Activated naive CD4-positive, alpha-beta T cell treated with anti-CD3 and anti-CD28 coated beads, Interleukin-2, amount 50 U/mL, for 72 hours (primary cell): ENCODE data around the gene BCORL1. TPM values are rescaled to one million over a fixed set of nuclear protein-coding genes. Genes with fewer than 3 reads are reported as not detected.
A peak's percentile ranks its signal among the peaks of the same experiment; 100 is the strongest.

Experiments used
- ATAC-seq, 2 donors: fragments of 150-1000 bp; cut with Tn5 transposase; 2 replicates each; pipeline ENCODE4 v1.10.0; 2021; ENCODE audit warnings: mild to moderate bottlenecking in 2 of 2, moderate library complexity in 2 of 2
- DNase-seq, 2 donors: peaks; one replicate each; pipeline ENCODE4 v3.0.0; 2021 to 2022; ENCODE audit warnings: low spot score in 2 of 2
- H3K27ac Mint-ChIP-seq, 2 donors: one replicate each; pipeline ENCODE4 v1.8.0; 2022; ENCODE audit warnings: mild to moderate bottlenecking in 2 of 2, mixed read lengths in 2 of 2
- H3K36me3 Mint-ChIP-seq, 2 donors: one replicate each; pipeline ENCODE4 v1.8.0; 2022; ENCODE audit warnings: mixed read lengths in 2 of 2
- H3K9me3 Mint-ChIP-seq, 2 donors: one replicate each; pipeline ENCODE4 v1.8.0; 2022; ENCODE audit warnings: mixed read lengths in 2 of 2
- total RNA-seq, 2 donors: library from RNA; stranded (reverse); gene quantifications; one replicate each; pipeline ENCODE4 v1.2.3, GENCODE V29; 2022

The BCORL1 gene
- total RNA-seq, 2 donors from 2014 or later, result 5.9 to 10.0 TPM

DNA sequence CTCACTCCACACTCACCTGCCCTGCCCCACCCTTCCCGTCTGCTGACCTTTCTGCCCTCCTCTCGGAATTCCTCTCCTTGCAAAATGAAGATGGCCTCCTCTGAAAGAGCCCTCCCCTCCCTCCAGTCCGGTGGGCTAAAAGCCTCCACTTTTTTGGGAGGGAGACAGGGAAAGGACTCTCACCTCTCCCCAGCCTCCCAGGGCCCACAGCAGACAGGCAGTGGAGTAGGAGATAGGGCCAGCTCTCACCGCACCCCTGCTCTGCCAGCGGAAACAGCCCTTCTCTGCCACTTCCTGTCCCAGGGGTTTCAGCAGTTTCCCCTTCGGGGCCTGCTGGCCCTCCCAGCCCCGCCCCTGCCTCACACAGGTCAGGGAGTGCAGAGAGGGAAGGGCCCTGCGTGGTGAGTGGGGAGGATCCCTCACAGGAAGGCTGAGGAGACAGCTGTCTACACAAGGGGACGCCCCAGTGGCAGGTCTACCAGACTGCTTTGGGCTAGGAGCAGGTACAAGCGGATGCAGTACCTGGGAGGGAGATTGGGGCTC, 109.6 kb downstream of the BCORL1 start:
- Mint-ChIP-seq H3K9me3 (no peaks in the 10 kb centered on the region), H3K27ac (peak overlapping the region; percentile 84 to 94), H3K36me3 (no peaks in the 10 kb centered on the region)
- ATAC-seq (peak; percentile 97 to 99), DNase-seq (peak; percentile 71 to 88)

DNA sequence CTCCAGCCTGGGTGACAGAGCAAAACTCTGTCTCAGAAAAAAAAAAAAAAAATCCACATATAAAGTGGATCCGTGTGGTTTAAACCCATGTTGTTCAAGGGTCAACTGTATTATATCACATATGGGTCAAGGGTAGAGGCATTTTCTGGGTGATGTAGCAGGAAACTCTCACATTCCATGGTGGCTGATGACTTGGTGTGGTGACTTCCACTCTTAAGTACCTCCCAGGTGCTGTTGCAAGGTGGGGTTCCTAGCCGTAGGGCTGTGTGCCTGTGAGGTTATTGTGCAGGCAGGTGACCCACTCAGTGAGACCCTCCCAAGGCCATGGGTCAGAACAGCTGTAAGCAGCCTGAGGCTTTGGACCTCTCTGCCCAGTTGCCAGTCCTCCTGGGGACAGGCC, 110.8 kb downstream of the BCORL1 start:
- H3K36me3 Mint-ChIP-seq, result no peaks in the 10 kb centered on the region
- H3K9me3 Mint-ChIP-seq, result no peaks in the 10 kb centered on the region
- ATAC-seq (no peak), DNase-seq (no peak)
- H3K27ac Mint-ChIP-seq, result no peak overlapping the region

DNA sequence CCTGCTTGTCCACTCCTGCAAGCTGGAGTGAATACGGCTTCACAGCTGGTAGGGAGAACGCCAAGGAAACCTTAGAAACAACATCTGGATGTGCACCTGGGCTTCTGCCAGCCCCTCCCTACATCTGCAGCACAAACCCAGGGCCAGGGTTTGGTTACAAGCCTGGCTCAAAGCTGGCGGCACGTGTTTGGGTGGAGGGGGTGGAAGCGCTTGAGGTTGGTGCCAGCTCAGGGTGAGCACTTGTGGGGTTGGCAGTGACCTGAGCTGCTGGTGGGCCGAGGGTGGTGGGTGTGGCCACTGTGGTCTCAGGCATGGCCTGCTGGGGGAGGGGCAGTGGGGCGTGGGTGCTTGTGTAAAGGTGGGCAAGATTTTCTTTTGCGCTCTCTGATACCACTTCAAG, 112.3 kb downstream of the BCORL1 start:
- Mint-ChIP-seq H3K9me3 (no peaks in the 10 kb centered on the region), H3K27ac (no peak overlapping the region), H3K36me3 (no peaks in the 10 kb centered on the region)
- DNase-seq (no peak), ATAC-seq (no peak)

DNA sequence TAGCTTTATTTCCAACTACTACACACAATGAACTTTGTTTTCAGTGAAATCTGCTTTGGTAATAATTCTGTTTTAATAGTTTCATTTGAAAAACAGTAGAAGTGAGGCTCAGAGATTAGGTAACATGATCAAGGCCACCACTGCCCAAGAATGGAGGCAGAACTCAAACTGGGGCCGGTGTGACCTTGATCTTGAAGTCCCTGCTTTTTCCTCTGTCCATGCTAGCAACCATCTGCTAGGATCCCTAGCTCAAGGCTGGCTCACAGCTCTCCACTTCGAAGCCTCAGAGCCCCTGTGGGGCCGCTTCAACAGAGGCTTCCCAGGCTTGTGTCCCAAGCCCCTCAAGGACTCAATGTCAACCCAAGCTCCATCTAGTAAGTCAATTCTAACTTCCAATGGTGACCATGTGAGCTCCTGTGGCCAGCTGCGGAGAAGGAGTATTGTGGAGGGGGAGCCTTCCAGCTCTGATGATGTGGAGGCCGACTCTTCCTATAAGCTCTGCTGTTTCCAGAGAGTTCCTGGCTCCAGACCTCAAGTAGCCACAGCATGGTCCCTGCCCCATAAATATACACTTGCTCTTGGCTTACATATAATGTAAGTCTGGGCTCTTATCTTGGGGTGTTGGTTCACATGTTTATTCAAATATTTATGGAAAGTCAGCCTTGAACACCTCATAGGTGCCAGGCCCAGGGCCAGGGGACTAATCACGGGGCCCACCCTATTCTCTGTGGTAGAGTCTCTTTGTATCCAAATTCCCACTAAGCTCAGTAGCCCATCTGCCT, 113.0 kb downstream of the BCORL1 start:
- H3K36me3 Mint-ChIP-seq, result no peaks in the 10 kb centered on the region
- ATAC-seq, result no peak
- no peaks in the 10 kb centered on the region for H3K9me3 Mint-ChIP-seq
- DNase-seq, result no peak
- no peak overlapping the region for H3K27ac Mint-ChIP-seq

DNA sequence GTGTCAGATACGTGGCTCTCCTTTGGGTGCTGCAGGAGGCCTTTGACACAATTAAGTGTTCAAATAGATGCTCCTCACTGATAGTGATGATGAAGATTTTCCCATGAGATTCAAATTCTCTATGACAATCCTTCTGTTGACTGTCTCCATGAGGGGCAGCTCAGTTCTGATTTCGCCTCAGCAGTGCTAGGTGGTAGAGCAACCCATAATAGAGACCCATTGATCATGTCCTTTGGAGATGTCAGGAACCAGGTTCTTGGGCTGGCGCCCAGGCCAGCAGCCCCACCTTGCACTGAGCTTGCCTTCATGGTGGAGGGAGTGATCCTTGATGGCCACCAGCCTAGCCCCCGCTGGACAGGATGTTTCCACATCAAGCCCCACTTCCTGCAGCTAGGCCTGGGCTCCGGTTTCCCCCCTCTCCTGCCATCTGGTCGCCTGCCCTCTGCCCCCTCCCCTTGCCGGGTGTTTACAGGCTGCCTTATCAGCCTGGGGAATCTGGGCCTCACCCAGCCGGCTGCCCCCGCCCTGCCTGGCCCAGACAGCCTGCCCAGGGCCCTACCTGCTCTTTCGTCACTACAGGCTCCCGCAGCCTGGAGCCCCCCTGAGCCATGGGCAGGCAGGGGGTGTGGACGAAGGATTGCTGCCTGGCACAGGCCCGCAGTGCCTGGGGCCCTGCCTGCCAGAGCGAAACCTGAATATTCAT, 115.2 kb downstream of the BCORL1 start:
- peaks cover 0 to 8% of the 10 kb centered on the region in 2 donors for H3K36me3 Mint-ChIP-seq
- no peak for DNase-seq
- peak overlapping the region in 1 of 2 donors; percentile 54 for H3K27ac Mint-ChIP-seq
- ATAC-seq, result peak in 1 of 2 donors; percentile 36
- H3K9me3 Mint-ChIP-seq, result no peaks in the 10 kb centered on the region

DNA sequence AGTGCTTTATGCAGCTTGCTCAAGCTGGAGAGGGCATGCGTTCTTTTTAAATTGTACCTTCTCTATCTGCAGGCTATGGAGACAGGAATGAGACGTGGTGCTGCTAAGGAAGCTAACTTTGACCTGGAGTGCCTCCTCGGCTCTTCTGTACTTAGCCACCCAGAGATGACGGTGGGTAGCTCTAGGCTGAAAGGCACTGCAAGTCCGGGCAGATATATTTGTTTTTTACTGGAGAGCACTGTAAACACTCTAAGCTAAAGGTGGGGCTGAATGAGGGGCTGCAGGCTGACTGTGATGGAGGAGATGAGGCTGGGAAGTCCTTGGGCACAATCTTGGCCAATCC, 115.7 kb downstream of the BCORL1 start:
- no peak for ATAC-seq

DNA sequence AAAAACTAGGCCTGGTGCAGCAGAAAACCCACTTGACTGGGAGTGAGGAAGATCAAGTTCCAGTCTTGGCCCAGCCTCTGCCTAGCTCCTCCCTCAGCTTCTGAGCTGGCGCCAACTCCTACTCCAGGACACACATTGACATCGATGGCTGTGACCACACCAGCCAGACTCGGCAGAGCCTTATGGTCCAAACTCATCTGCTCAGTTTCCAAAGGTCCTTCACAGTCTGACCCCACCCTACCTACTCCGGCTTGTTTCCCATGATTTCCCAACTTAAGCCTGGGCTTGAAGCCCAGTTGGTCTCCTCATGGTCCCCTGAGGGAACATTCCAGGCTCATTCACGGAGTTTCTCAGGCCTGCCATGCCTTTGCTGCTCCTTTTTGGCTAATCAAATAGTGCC, 117.7 kb downstream of the BCORL1 start:
- no peak for DNase-seq
- no peaks in the 10 kb centered on the region for H3K9me3 Mint-ChIP-seq
- peaks cover 0 to 8% of the 10 kb centered on the region in 2 donors for H3K36me3 Mint-ChIP-seq
- ATAC-seq, result no peak
- H3K27ac Mint-ChIP-seq, result peak overlapping the region in 1 of 2 donors; percentile 35

More for the DNA sequence above, 115.7 kb downstream of the BCORL1 start:
- no peaks in the 10 kb centered on the region for H3K9me3 Mint-ChIP-seq
- peak overlapping the region; percentile 54 to 86 for H3K27ac Mint-ChIP-seq
- H3K36me3 Mint-ChIP-seq, result peaks cover 0 to 8% of the 10 kb centered on the region in 2 donors
- DNase-seq, result no peak

DNA sequence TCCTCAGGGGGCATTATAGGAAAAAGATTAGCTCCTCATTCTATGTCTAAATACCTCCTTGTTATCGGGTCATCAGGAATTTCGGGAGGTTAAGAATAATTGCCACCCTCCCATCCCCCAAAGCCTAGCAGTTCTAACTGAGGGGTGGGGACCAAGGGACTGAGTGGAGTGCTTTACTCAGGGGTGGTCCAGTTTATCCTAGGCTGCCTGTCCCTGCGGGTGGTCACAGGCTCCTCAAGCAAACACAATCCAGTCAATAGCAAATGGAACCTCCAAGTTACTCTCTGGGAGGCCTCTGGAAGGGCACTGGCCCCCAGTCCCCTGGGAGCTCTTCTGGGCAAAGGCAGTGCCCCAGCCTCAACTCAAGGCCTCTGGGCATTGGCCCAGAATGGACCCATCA, 121.2 kb downstream of the BCORL1 start:
- no peak for DNase-seq
- H3K36me3 Mint-ChIP-seq, result peaks cover 0 to 8% of the 10 kb centered on the region in 2 donors
- H3K27ac Mint-ChIP-seq, result no peak overlapping the region
- no peaks in the 10 kb centered on the region for H3K9me3 Mint-ChIP-seq
- ATAC-seq, result no peak

DNA sequence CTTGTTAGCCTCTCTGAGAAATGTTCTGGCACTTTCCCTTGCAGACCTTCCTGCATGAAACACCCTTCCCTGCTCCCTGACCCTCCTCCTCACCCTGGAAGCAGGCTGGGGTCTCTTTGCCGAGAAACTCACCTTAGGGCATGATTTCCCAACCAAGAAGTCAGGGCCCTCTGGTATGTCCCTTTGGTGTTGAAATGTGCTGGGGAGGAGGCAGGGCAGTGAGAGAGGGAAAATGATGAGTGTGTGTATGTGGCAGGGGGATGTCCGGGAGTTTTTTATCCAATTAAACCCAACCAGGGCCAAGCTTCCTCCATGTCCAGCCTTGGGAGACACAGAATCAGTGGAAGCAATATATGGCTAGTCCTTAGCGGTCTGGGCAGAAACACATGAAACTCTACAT, 122.8 kb downstream of the BCORL1 start:
- H3K9me3 Mint-ChIP-seq, result no peaks in the 10 kb centered on the region

DNA sequence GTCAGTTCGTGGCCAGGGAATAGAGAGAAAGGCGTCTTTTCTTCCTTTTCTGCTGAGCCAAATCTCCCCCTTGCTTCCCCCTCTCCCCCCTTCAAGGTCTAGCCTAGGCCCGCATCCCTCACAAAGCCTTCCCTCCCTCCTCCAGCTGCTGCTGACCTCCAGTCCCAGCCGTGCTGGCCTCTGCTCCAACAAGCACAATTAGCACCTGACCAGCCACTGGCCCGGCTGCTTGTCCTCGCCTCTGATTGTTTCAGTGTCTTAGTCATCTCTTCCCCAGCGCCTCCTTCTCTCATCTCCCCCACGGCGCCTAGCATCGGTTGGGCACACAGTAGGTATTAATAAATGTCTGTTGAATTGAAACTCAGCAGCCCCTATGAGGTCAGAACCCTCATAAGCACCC, 123.6 kb downstream of the BCORL1 start:
- peaks cover 2 to 4% of the 10 kb centered on the region in 2 donors for H3K36me3 Mint-ChIP-seq
- ATAC-seq, result no peak
- no peak for DNase-seq
- no peaks in the 10 kb centered on the region for H3K9me3 Mint-ChIP-seq
- H3K27ac Mint-ChIP-seq, result peak overlapping the region; percentile 35 to 74

More for the DNA sequence above, 122.8 kb downstream of the BCORL1 start:
- Mint-ChIP-seq H3K27ac (no peak overlapping the region), H3K36me3 (peaks cover 4 to 8% of the 10 kb centered on the region in 2 donors)
- ATAC-seq (no peak), DNase-seq (no peak)

Other genes starting within 250 kb of the BCORL1 start
- under 1 TPM in 1 of 2 donors, not detected in 1; 0.21 TPM for gene XPNPEP2, start 243.7 kb upstream of the BCORL1 start, total RNA-seq
- gene SASH3, start 202.7 kb upstream of the BCORL1 start, total RNA-seq, result 100 to 1,000 TPM in 1 of 2 donors, 10 to 100 TPM in 1; 82.7 to 114 TPM
- 10 to 100 TPM in 1 of 2 donors, 1 to 10 TPM in 1; 5.8 to 18.5 TPM for gene ZDHHC9, start 138.7 kb upstream of the BCORL1 start, total RNA-seq
- gene UTP14A, start 76.5 kb upstream of the BCORL1 start, total RNA-seq, result 10 to 100 TPM; 17.4 to 29.3 TPM
- 10 to 100 TPM; 21.6 to 25.4 TPM for gene ELF4, start 127.9 kb downstream of the BCORL1 start, total RNA-seq
- gene AIFM1, start 183.2 kb downstream of the BCORL1 start, total RNA-seq, result 10 to 100 TPM; 57.9 to 66.5 TPM
- 10 to 100 TPM; 22.8 to 34.8 TPM for gene RAB33A, start 189.3 kb downstream of the BCORL1 start, total RNA-seq